ENCODE measurements around the gene RPN1.
"Not testable (repeated sequence)": the region's sequence is repeated elsewhere in the genome, so short reads cannot be mapped to it uniquely, and the experiment has no call there.

Gene RPN1

DNA sequence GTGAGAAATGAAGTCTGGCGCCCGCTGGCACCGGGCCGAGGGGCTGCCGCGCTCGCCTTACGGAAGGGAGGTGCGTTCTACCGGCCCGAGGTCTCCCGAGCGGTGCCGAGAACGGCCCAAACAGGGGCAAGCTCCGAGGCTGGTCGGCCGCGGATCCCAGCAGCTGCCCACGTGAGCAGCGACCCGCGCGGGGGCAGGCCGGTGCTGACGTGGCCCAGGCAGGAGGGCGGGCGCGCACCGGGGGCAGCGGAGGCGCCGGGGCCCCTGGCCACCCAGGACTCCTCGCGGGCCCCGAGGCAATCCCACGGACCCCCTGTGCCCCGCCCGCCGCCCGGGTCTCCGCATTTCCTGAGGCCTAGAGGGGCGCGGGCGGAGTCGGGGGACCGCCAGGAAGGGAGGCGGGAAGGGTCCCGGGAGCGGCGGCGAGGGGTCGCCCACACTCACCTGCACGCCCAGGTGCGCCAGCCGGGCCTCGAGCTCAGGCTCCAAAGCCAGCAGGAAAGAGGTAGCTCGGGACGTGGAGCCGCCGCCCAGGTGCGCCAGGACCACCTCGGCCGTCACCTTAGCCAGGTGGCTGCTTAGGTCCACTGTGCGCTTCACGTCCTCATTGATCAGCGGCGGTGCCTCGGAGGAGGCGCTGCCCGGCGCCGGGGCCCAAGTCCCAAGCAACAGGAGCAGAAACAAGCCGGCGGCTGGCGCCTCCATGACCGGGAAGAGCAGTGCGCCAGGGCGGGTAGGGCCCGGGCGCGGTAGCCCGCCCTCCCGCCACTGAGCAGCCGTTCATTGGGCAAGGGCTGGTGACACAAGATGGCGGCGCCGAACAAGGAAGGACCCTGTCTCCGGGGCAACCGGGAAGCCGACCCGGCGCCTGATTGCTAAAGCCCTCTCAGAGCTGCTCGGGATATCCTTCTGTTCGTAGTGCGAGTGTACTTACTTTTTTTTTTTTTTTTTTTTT is at the start of gene RPN1:
Gene RPN1, minus strand, starts transcription at position 723 of the 955 bp plus-strand sequence. Its CDS starts 18 bp downstream, at position 705.
- peaks cover 11% of the 10 kb centered on the region for H3K36me3 Mint-ChIP-seq (ENCODE audit: low read depth)

DNA sequence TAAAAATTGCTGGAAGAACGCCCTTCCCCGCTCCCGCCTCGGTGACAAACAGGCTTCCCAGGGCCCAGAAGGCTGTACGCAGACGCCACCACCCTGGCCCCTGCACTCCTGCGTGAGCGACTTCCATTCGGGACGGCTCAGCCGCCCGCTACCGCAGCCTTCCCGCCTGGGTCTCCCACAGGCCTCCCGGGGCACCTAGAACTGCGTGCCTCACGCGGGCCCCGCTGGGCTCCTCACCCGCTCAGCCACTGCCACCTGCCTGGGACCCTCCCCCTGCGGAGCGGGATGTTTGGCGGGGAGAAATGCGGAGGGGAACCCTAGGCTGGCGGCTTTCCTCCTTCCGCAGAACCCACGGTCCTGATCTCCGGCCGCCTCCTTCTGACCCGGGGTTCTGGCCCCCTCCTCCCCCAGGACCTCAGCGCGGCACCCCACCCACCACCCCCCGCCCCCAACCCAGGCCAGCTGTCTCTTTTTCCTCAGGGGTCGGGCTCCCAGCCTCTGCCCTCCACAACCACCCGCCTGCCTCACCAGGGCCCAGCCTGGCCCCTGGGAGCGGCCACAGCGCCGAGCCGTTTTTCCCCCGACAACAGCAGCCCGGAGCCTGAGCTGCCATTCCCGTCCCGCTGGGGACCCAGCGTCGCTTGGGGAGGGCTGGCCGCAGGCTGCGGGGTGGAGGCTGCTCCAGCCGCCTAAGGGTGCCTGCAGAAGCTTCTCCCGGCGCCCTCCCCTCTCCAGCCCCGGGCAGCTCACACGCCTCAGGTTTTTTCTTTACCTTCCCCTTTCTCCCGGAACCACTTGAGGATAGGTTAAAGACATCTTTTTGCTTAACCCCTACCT is 47.8 kb upstream of the RPN1 start:
- no peak overlapping the region for H3K27ac Mint-ChIP-seq
- peaks cover 2% of the 10 kb centered on the region for H3K27me3 Mint-ChIP-seq (ENCODE audit: low read depth)
- H3K4me3 Mint-ChIP-seq = peak overlapping the region; percentile 69
- no peak for DNase-seq (ENCODE audit: low spot score)
- H3K9me3 Mint-ChIP-seq = no peaks in the 10 kb centered on the region
- H3K4me1 Mint-ChIP-seq (ENCODE audit: low read depth) = no peaks in the 10 kb centered on the region
- H3K36me3 Mint-ChIP-seq (ENCODE audit: low read depth) = no peaks in the 10 kb centered on the region

More for the DNA sequence above, at the start of gene RPN1:
- H3K4me1 Mint-ChIP-seq (ENCODE audit: low read depth) = peaks cover 25% of the 10 kb centered on the region
- H3K27ac Mint-ChIP-seq = peak within 1 kb of the TSS; percentile 91
- no peaks in the 10 kb centered on the region for H3K27me3 Mint-ChIP-seq (ENCODE audit: low read depth)
- H3K4me3 Mint-ChIP-seq = peak within 1 kb of the TSS; percentile 83
- no peaks in the 10 kb centered on the region for H3K9me3 Mint-ChIP-seq
- DNase-seq (ENCODE audit: low spot score) = peak; percentile 93

- DNase-seq (ENCODE audit: low spot score) = no peak
- H3K27ac Mint-ChIP-seq = no peak overlapping the region
- peaks cover 6% of the 10 kb centered on the region for H3K27me3 Mint-ChIP-seq (ENCODE audit: low read depth)
- no peaks in the 10 kb centered on the region for H3K36me3 Mint-ChIP-seq (ENCODE audit: low read depth)
- H3K4me1 Mint-ChIP-seq (ENCODE audit: low read depth) = no peaks in the 10 kb centered on the region
- no peak overlapping the region for H3K4me3 Mint-ChIP-seq
- no peaks in the 10 kb centered on the region for H3K9me3 Mint-ChIP-seq
These were observed 46.7 kb upstream of the RPN1 start for GRCh38 chr3:128697341-128697740.

DNA sequence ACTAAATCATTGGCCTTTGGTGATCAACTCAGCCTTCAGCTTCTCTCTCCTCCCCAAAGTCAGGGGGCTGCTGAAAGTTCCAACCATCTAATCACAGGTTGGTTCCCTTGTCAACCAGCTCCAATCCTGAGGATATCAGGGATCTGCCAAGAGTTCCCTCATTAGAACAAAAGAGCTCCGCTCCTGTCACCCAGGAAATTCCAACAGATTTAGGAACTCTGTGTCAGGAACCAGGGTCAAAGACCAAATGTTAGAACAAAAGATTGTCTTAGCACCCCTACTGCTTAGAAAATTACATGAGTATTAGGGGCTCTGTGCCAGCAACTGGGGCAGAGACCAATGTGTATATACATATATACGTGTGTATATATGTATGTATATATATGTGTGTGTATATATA is 43.1 kb upstream of the RPN1 start:
- no peak overlapping the region for H3K4me3 Mint-ChIP-seq
- no peaks in the 10 kb centered on the region for H3K36me3 Mint-ChIP-seq (ENCODE audit: low read depth)
- peaks cover 4% of the 10 kb centered on the region for H3K27me3 Mint-ChIP-seq (ENCODE audit: low read depth)
- H3K9me3 Mint-ChIP-seq = no peaks in the 10 kb centered on the region
- H3K4me1 Mint-ChIP-seq (ENCODE audit: low read depth) = peaks cover 3% of the 10 kb centered on the region
- no peak overlapping the region for H3K27ac Mint-ChIP-seq
- no peak for DNase-seq (ENCODE audit: low spot score)

GRCh38 chr3:128689060-128689459 is 38.4 kb upstream of the RPN1 start:
- H3K9me3 Mint-ChIP-seq = no peaks in the 10 kb centered on the region
- no peaks in the 10 kb centered on the region for H3K36me3 Mint-ChIP-seq (ENCODE audit: low read depth)
- no peak overlapping the region for H3K4me3 Mint-ChIP-seq

DNA sequence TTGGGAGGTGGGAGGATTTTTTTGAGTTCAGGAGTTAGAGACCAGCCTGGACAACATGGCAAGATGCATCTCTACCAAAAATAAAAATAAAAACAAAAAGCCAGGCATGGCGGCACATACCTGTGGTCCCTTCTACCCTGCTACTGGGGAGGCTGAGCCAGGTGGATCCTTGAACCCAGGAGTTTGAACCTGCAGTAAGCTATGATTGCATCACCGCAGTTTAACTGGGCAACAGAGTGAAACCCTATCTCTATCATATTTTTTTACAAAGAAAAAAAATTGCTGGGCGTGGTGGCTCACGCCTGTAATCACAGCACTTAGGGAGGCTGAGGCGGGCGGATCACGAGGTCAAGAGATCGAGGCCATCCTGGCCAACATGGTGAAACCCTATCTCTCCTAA is 35.8 kb upstream of the RPN1 start:
- Mint-ChIP-seq H3K9me3 (no peaks in the 10 kb centered on the region), H3K4me1 (ENCODE audit: low read depth) (peaks cover 13% of the 10 kb centered on the region), H3K27me3 (ENCODE audit: low read depth) (no peaks in the 10 kb centered on the region), H3K4me3 (no peak overlapping the region), H3K36me3 (ENCODE audit: low read depth) (no peaks in the 10 kb centered on the region), H3K27ac (no peak overlapping the region)
- no peak for DNase-seq (ENCODE audit: low spot score)

More at GRCh38 chr3:128689060-128689459, 38.4 kb upstream of the RPN1 start:
- DNase-seq (ENCODE audit: low spot score) = no peak
- peaks cover 9% of the 10 kb centered on the region for H3K4me1 Mint-ChIP-seq (ENCODE audit: low read depth)
- H3K27ac Mint-ChIP-seq = no peak overlapping the region
- H3K27me3 Mint-ChIP-seq (ENCODE audit: low read depth) = peaks cover 4% of the 10 kb centered on the region

GRCh38 chr3:128684986-128685726 is 34.5 kb upstream of the RPN1 start:
- peak overlapping the region; percentile 52 for H3K27ac Mint-ChIP-seq
- DNase-seq (ENCODE audit: low spot score) = no peak
- H3K9me3 Mint-ChIP-seq = no peaks in the 10 kb centered on the region
- no peak overlapping the region for H3K4me3 Mint-ChIP-seq
- H3K4me1 Mint-ChIP-seq (ENCODE audit: low read depth) = peaks cover 20% of the 10 kb centered on the region
- H3K36me3 Mint-ChIP-seq (ENCODE audit: low read depth) = peaks cover 1% of the 10 kb centered on the region
- no peaks in the 10 kb centered on the region for H3K27me3 Mint-ChIP-seq (ENCODE audit: low read depth)

DNA sequence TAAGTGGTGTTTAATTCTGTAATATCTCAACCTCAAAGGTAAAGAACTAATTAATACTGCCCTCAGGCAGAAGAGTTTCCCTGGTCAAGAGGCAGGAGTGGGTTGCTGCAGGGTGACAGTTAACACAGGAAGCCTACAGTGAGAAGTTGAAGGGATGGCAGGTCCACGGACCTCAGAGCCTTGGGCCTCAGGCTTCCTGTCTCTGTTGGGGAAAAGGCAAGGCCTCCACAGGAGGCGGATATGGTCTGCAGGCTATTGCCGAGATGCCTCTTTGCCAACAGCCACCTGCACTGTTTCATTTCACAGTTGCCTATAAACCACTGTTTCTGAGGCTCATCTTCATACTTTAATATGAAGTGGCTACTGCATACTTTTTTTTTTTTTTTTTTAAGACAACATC is 33.3 kb upstream of the RPN1 start:
- Mint-ChIP-seq H3K36me3 (ENCODE audit: low read depth) (peaks cover 1% of the 10 kb centered on the region), H3K4me3 (no peak overlapping the region), H3K27me3 (ENCODE audit: low read depth) (no peaks in the 10 kb centered on the region), H3K9me3 (no peaks in the 10 kb centered on the region), H3K27ac (no peak overlapping the region), H3K4me1 (ENCODE audit: low read depth) (peaks cover 23% of the 10 kb centered on the region)
- no peak for DNase-seq (ENCODE audit: low spot score)

DNA sequence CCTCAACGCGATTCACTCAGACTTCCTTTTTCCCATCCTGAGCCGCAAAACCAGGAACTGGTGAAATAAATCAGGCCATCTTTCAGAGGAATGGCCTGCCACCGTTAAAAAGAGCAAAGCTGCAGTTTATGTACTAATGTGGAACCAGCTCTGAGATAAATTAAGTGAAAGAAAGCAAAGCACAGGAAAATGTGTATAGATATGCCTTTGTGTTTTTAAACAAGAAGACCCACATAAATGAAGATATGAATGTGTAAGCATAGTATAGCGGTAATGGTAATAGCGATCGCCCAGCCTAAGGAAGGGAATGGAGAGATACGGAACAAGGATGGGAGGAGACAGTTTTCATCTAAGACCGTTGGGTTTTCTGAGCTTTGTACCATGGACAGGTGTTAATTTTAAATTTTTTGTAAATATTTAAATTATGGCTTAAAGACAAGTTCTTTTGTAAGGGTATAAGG is 30.8 kb upstream of the RPN1 start:
- Mint-ChIP-seq H3K4me3 (peak overlapping the region; percentile 94), H3K9me3 (no peaks in the 10 kb centered on the region), H3K27ac (peak overlapping the region; percentile 99), H3K36me3 (ENCODE audit: low read depth) (peaks cover 1% of the 10 kb centered on the region), H3K27me3 (ENCODE audit: low read depth) (no peaks in the 10 kb centered on the region), H3K4me1 (ENCODE audit: low read depth) (peaks cover 21% of the 10 kb centered on the region)
- DNase-seq (ENCODE audit: low spot score) = no peak

DNA sequence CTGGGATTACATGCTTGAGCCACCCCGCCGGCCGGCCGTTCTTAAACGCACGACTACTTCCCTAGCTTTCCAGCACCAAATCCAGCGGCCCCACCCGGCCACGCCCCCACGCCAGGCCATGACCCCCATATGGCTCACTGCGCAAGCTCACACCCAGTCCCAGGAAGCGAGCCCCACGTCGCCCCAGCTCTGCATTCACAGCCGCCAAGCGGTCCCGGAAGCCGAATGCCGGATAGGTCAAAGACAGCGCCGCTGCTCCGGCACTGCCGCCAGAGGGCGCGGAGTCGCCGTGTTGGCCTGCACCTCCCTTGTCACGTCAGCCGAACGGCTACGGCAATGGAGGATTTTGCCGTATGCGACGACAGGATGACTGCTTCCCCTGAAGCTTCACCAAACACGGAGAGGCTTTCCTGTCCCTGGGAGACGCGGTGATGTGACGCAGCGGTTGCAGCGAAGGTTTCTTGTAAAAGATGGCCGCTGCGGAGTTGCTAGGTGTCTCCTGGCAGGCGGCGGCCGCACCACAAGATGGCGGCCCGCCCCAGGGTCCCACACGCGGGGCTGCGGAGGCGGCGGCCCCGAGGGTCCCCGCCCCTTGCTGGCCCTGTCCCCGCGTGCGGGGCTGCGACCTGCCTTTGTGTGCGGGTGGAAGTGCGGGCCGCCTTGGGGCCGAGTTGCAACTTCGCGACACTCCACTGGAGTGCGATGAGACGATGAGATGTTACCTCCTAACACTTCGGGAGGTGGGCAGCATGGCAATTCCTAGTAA is 30.2 kb upstream of the RPN1 start:
- peak overlapping the region; percentile 99 for H3K27ac Mint-ChIP-seq
- H3K4me3 Mint-ChIP-seq = peak overlapping the region; percentile 94
- H3K27me3 Mint-ChIP-seq (ENCODE audit: low read depth) = no peaks in the 10 kb centered on the region
- H3K9me3 Mint-ChIP-seq = no peaks in the 10 kb centered on the region
- H3K36me3 Mint-ChIP-seq (ENCODE audit: low read depth) = peaks cover 1% of the 10 kb centered on the region
- peaks cover 25% of the 10 kb centered on the region for H3K4me1 Mint-ChIP-seq (ENCODE audit: low read depth)
- DNase-seq (ENCODE audit: low spot score) = peak; percentile 98

DNA sequence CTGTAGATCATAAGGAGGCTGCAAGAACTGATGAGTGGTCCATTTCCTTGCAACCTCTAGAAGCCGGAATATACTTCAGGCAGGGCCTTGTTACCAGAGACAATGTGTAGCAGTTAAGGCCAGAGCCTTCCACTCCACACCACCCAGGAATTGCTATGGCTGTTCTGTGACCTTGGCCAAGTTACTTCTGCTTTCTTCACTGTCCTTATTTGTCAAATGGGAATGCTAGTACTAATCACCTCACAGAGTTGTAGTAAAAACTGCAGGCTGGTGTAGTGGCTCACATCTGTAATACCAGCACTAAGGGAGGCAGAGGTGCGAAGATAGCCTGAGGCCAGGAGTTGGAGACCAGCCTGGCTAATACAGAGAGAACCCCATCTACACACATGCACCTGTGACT is 28.7 kb upstream of the RPN1 start:
- no peak overlapping the region for H3K27ac Mint-ChIP-seq
- H3K36me3 Mint-ChIP-seq (ENCODE audit: low read depth) = peaks cover 6% of the 10 kb centered on the region
- H3K9me3 Mint-ChIP-seq = peaks cover 3% of the 10 kb centered on the region
- no peak for DNase-seq (ENCODE audit: low spot score)
- H3K27me3 Mint-ChIP-seq (ENCODE audit: low read depth) = peaks cover 4% of the 10 kb centered on the region
- peak overlapping the region; percentile 94 for H3K4me3 Mint-ChIP-seq
- peaks cover 27% of the 10 kb centered on the region for H3K4me1 Mint-ChIP-seq (ENCODE audit: low read depth)

- not testable (repeated sequence) for H3K4me3 Mint-ChIP-seq
These were observed 25.2 kb upstream of the RPN1 start for GRCh38 chr3:128675802-128676201.

More at GRCh38 chr3:128675802-128676201, 25.2 kb upstream of the RPN1 start:
- not testable (repeated sequence) for H3K36me3 Mint-ChIP-seq (ENCODE audit: low read depth); H3K27ac Mint-ChIP-seq; H3K9me3 Mint-ChIP-seq; DNase-seq (ENCODE audit: low spot score); H3K27me3 Mint-ChIP-seq (ENCODE audit: low read depth)
- peaks cover 22% of the 10 kb centered on the region for H3K4me1 Mint-ChIP-seq (ENCODE audit: low read depth)
